GM10847 (cell line): ENCODE measurements around the gene TBC1D5.

Experiments
- POLR2A ChIP-seq: IDR thresholded peaks from 2 replicates; pipeline ENCODE4 v1.6.1; 2011; ENCODE audit not compliant: insufficient read length; ENCODE audit errors: extremely low read depth

The TBC1D5 gene

DNA sequence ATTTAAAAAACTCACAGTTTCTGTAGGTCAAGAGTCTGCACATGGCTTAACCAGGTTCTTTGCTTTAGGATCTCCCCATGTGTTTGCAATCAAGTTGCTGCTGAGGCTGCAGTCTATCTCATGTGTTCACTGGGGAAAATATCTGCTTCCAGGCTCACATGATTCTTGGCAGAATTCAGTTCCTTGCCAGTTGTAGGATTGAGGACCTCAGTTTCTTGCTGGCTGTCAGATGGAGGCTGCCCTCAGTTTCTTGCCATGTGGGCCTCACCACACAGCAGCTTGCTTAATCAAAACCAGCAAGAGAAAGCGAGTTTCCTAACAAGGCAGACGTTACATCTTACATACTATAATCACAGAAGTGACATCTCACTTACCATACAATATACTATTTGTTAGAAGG, 10.0 kb upstream of the TBC1D5 start:
- no peak for TF ChIP-seq POLR2A

DNA sequence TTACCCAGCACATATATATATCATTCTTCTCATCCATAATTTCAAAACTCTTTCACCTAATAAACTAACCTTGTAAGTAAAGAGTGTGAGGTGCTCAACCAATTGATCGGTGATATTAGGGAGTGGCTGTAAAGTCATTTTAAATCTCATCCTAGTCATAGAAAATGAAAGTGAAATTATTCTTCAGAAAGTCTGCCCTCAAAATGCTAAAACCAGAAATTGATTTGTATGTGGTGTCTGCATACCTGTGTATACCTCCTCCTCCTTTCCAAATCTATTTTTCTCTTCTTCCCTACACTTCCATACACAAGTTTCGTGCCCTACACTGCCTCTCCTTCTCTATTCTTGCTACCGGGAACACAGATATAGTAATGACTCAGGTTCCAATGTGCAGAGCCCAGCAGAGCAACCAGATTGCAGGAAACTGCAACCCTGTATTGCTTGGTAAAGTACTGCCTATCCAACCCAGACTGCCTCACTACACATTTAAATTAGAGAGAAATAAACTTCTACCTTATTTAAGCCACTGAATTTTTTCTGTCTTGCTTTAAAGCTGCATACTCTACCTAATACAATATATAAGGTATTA, 7.4 kb upstream of the TBC1D5 start:
- no peak for TF ChIP-seq POLR2A

DNA sequence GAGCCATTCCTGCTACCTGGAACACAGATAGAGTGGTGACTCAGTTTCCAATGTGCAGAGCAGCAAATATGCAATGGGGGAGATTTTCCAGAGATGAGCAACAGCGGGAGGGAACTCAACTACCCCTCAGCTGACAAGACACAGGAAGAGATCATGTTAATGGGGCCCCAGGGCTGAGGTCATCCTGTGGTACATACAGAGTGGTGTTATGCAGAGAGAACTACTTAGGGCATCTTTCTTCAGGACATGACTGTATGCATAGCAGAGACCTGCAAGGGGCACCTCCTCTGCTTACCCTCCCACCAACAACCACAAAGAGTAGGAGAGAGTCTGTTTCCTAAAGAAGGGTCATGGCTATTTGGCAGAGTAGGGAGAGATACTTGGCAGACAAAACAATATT, 6.8 kb upstream of the TBC1D5 start:
- TF ChIP-seq POLR2A: no peak

DNA sequence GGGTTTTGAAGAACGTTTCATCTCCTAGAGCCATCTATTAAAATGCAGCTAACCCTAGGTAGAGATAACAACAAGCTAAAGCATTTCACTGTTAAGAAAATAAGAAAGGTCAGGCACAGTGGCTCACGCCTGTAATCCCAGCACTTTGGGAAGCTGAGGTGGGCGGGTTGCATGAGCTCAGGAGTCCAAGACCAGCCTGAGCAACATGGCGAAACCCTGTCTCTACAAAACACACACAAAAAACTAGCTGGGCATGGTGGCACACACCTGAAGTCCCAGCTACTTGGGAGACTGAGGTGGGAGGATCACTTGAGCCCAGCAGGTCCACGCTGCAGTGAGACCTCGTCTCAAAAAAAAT, 5.4 kb upstream of the TBC1D5 start:
- no peak for TF ChIP-seq POLR2A

DNA sequence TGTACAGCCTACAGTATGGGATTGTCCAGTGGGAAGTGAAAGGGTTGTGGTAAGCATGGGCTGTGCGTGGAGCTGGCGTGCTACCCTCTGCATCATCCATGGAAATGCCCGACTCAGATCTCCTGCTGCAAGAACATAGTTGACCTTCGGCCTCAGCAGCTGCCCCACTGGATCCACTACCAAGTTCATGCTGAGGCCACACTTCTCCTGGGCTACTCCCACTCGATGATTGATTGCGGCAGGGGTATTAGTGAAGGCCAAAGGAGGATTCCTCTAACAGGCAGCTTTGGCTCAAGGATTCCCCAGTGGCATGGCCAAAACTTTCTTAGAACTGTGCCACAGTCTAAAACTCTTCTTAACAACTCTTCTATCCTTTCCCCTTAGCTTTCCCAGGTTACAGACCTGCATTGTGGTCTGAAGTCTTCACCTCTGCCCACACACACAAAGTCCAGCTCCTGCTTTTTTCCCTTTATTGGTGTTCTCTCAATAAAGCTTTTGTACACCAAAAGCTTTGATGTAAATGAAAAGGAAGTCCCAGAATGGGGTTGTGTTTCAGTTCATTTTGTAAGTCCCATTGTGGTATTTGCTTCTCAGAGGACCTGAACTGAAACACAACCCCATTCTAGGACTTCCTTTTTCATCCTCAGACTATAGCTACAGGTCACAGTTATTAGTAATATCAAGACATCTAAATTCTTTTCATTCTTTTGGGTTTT, 4.9 kb upstream of the TBC1D5 start:
- TF ChIP-seq POLR2A: no peak

DNA sequence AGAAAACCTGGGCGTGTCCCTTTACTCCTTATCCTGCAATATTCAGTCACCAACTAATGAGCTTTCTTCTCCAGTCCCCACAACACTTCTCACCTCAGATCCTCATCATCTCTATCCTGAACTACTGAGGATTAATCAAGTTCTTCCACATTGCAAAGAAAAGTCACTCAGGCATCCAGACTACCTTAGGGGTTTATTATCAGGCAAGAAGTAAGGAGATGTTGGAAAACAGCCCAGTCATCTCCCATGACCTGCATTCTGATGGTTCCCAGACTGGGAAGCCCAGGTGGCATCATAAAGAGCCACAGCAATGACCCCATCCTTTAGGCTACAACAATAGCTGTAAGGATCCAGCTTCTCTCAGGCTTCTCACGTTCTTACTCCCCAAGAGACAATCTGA, 3.5 kb upstream of the TBC1D5 start:
- no peak for TF ChIP-seq POLR2A

DNA sequence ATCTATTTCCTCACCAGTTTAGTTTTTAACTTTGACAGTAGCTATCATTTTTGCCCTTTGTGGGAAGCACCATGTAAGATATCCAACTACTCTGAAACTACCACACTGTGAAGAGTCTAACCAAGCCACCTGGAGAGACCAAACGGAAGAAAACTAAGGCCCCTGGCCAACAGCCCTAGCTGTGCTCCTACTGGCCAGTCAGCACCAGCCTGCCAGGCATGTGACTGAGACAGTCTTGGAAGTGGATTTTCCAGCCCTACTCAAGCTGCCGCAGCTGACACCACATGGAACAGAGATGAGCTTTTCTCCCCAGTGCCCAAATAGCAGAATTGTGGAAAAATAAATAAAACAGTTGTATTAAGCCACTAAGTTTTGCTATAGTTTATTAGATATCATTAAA, 2.9 kb upstream of the TBC1D5 start:
- no peak for TF ChIP-seq POLR2A

DNA sequence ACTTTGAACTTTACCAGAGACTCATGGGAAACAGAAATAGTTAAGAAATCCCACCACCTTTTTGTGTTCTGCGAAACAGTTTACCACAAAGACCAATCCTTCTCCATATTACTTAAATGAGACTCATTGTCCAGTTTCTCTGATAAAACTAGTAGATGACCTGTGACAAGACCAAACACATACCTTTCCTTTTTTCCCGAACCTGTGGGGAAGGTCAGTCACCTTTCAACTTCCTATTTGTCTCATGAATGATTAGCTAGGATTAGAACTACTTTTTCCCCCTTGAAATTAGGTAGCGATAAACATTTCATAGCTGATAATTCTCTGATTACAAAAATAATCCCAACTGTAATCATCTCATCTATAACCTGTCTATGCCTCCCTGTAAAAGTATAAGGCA, 2.3 kb upstream of the TBC1D5 start:
- TF ChIP-seq POLR2A: no peak

DNA sequence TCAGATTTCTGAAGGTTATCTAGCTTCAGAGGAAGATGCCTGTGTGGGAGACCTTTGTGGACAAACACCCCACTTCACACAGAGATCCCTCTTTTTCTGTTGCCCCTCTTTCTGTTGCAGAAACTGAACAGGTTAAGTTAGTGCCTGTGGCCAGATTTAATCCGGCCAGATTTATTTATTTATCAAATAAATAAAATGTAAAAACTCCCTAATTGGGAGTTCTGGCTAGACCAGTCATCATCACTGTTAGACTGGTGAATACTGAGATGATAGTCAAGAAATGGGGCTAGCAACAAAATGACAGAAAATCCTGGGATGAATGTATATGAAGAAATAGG, 1.2 kb upstream of the TBC1D5 start:
- TF ChIP-seq POLR2A: no peak

DNA sequence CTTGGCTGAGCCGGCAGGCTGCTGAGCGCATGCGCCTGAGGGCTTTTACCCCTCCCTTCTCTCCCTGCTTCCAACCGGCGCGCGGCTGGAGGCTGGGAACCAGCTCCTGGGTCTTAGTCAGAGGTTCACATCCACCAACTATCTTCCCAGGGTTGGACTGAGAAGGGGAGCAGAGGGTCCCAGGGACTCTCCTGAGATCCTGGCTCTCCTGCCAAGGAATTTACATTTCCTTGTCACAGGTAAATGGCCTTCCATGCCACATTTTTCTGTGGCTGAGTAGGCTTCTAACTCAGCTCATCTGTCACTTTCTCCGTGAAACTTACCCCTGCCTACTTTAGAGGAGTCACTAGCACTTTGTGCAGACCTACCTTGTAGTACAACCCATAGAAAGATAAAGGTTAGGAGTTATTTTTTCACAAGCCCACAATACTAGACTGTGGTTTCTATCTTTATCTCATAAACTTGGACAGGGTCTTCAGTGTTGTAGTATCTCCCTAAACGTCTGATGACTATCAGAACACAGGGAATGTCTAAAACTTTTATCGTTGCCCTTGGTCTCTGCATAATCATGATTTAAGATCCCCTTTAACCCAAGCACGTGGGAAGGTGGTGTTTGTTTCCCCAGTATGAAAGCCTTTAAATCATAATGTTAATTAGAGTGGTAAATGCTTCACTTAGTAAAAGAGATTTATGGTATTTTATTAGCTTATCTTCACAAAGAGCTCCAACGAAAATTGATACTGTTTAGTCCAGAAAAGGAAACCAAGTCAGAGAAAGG, 638 bp upstream of the TBC1D5 start:
- TF ChIP-seq POLR2A: no peak

DNA sequence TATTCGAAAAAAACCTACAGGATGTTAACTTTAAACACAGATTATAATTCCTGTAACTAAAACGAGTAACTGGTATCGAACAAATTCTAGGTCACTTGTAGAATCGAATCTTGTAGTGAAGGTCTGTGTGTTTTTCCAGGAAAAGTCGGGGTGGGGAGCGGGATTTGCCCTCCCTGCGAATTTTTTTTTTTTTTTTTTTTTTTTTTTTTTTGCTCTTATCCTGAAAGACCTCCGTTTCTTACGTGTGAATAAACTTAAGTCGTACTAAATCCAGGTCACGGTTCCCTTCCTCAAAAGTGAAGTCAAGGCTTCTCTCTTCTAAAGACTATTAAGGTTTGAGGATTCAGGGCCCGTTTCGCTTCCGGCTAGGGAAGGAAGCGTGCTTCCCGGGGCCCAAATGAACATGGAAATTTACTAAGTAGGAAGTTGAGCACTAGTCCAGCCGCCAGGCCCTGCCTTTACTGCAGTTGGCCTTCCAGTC, 770 bp downstream of the TBC1D5 start:
- no peak for TF ChIP-seq POLR2A

DNA sequence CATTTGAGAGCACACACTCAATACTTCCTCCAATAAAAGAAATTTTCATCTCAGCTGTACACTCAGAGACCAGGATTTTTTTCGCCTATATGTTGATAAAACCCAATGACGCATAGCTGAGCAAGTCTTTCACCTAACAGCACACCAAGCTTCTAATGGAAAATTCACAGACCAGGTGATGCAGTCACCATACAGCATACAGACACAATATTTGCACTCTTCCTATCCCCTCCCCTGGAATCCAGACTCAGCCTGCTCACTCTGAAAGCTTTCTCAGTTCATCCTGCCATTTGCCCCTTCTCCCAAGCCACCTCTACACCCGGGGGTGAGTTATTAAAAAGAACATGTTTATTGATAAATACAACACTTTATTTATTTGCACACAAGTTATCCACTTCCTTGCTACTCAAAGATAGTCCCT, 1.7 kb downstream of the TBC1D5 start:
- TF ChIP-seq POLR2A: no peak

DNA sequence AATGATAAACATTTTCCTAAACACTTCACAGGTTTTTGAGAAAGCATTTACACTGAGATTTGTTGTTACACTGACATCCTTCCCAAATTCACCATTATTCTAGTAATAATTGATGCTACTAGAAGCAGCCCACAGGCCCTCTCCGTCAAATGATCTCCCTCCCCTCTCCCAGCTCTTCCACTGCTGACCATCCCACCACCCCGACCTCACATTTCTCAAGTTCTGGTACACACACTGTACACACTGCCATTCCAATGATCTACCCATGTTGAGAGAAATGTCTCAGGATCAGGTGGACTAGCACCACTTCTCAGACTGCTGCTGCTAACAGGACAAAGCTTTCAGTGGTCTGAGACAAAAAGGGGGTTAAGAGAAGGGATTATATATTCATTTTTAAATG, 3.5 kb downstream of the TBC1D5 start:
- TF ChIP-seq POLR2A: no peak

DNA sequence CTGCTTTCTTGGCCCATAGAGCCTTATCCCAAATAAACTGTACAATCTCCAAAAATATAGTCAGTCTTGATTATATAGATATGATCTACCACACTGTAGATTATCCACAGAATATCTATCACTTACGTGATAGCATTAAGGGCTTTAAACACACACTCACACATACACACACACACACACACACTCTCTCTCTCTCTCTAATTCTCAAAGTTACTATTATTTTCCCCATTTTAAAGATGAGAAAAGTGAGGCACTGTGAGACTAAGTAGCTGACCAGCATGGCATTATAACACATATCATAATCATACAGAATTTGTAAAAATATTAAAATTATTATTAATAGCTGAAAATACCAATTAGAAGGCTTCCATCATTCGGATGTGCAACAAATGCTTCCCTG, 4.2 kb downstream of the TBC1D5 start:
- no peak for TF ChIP-seq POLR2A

DNA sequence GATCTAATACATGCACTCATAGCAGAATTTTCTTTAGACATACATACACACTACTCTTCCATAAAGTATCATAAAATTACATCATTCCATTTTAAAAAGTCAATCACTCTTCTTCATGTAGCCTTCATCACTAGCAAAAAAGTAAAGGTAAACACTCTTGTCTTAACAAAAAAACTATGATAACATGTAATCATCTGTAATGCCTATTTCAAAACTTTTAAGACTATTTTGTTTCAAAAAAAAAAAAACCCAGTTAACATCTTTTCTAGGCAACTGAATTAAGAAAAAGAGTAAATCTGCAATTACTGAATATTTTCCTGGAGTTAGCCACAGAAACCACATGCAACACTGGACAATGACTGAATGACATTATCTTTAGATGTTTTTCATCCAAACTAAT, 4.8 kb downstream of the TBC1D5 start:
- TF ChIP-seq POLR2A: no peak

DNA sequence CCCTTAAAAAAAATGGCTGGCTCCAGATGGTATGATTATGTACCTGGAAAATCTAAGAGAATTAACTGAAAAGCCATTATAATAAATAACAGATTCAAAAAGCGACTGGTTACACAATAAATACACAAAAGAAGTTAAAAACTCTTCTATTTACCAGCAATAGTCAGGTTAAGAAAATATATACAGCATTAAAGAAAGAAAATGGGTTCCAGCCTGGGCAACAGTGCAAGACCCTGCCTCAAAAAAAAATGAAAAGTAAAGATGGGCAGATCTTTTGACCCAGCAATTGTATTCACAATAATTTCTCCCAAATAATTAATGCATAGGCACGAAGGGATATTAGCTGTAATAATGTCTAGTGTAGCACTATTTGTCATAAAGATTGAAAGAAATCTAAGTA, 8.7 kb downstream of the TBC1D5 start:
- no peak for TF ChIP-seq POLR2A
